Fibroblast of skin of back (primary cell): Measurements from ENCODE around the gene MYO1D.
A peak's percentile ranks its signal among the peaks of the same experiment; 100 is the strongest.

Experiments
- DNase-seq: peaks from one replicate; pipeline ENCODE4 v3.0.0-alpha.2; 2013

Gene MYO1D

DNA sequence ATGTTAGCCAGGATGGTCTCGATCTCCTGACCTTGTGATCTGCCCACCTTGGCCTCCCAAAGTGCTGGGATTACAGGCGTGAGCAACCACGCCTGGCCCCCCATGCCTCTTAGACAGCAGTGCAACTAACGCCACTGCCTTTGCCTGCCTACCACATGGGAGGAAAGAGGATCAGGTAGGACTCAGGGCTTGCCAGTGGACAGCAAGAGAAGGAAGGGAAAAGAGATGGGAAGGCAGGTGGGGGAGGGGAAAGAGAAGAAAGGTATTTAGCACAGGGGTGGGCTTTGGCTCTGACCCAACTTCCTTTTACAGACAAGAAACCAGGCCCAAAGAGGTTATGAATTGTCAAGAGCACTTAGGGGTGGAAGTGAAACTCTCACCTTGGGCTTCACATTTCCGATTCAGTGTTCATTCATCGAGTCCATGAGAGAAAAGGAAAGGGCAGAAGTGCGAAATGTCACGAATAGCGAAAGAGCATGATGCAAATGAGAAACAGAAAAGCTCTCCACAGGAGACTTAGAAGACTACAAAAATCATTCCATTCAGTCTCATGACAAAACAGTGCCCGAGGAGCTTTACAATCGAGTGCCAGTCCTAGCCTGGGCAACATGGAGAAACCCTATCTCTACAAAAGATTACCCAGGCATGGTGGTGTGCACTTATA is 353.8 kb downstream of the MYO1D start:
- no peak for DNase-seq

GRCh38 chr17:32520737-32521404 is 356.1 kb downstream of the MYO1D start:
- DNase-seq: no peak

- DNase-seq: peak; percentile 60
Observed at GRCh38 chr17:32520104-32520701, 356.7 kb downstream of the MYO1D start.

DNA sequence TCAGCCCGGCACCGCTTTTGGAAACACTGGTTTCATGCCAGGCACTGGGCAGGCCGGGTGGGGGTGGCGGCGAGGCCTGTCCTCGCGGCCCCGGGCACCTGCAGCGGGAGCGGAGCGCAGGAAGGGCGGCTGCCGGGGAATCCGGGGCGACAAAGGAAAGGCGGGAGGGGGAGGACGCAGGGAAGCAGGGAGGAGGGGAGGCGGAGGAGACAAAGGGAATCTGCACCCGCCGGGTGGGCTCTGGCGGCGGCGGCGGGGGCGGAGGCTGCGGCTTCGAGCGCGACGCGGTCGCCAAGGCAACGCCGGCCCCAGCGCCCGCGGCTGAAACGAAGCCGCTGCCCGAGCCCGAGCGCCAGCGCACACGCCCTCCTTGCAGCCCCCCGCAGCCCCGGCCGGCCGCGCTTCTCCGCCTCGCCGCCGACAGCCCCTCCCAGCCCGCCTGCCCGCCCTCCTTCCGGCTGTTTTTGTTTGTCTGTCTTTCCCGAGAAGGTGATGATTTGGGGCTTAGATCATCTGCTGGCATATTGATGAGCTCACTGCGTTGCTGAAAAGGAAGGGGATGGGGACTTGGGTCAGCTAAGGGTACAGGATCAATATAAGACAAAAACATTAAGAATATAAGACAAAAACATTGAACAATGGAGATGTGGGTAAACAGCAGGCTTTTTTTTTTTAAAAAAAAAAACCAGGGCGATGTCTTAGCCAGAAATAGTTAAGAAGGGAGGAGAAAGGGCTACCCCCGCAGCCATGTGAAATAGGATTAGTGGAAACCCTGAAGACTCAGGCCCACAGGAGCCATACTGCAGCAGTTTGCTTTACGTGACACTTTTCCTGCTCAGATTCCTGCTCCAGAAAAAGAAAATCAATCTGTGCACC is 357.5 kb downstream of the MYO1D start:
- DNase-seq: peak; percentile 55

DNA sequence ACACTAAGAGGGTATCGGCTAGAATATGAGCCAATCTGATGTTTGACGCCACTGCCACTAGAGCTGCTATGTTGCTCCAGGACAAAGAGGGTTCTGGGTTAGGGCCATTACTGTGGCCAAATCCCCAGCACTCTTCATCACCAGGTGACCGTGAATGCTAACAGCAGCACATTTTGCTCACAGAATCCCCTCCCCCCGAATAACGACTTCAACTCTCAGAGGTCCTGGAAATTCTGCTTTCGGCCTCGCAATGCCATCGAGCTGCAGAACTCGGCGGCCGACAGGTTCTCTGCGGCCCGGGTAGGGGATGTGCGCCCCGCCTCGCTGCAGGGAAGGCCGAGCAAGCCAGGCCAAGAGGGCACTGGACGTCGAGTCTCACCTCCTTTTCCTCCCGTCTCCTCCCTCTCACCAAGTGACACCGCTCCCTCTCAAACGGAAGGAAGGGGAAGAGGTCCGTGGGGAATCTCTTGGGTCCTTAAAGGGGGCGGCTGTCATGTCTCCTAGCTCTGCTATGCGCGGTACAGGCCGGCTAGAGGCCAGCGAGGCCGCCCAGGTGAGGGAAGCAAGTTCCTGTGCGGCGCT is 358.2 kb downstream of the MYO1D start:
- no peak for DNase-seq

DNA sequence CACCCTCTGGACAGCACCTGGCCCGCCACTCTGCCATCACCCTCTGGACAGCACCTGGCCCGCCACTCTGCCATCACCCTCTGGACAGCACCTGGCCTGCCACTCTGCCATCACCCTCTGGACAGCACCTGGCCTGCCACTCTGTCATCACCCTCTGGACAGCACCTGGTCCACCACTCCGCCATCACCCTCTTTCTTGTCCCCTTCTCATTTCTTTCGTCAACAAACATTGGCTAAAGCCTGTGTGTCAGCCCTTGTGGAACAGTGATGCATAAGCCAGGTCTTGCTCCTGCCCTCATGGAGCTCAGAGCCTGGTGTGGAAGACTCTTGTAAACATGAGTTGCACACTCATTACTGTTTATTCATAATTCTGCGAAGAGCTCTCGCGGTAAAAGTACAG is 358.9 kb downstream of the MYO1D start:
- no peak for DNase-seq

DNA sequence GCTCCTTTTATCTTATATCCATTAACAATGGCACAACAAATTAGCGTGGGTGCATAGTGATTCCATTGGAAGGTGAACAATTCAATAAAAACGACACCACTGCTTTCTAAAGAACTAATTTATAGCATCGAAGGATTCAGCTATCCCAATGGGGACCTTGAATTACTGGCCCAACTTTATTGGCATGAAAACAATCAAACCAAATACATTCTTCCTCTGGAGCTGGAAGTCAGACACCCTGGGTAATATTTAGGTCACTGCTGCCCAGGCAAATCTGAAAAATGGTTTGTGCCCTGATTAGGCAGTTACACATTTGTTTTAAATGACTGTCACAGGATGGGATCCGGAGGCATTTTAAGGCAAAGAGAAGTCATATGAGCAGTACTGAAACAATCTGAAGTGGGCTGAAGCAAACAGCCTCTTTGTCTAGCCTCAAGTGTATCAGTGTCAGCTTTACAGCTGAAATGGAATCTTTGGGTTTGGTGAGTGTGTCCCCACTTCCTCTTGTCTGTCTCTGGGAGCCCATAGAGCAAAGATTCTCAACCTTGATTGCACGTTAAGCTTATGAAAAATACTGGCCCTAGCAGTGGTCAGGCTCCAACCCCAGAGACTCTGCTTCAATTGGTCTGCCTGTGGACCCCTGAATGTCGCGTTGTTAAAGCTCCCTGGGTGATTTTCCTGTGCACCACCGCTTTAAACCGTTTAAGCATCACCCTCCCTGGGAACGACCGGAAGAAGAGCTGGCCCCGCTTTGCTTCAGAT is 359.8 kb downstream of the MYO1D start:
- no peak for DNase-seq

DNA sequence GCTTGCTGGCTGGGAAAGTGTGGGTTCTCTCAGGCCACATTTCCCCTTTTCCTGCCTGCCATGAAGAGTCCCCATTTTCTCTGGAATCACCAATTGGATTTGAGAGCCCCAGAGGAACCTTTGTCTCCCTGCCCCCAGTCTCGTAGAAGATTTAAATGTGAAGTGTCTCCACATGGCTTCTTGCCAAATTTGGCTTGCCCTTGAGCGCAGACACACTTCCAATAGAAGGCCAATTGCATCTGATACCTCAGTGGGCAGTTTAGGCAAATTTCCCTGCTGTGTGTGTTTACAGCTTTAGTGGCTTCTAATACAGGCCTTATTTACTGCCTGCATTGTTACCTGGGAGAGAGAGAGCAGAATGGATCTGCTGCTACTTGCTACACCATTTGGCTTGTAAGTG is 360.5 kb downstream of the MYO1D start:
- no peak for DNase-seq

DNA sequence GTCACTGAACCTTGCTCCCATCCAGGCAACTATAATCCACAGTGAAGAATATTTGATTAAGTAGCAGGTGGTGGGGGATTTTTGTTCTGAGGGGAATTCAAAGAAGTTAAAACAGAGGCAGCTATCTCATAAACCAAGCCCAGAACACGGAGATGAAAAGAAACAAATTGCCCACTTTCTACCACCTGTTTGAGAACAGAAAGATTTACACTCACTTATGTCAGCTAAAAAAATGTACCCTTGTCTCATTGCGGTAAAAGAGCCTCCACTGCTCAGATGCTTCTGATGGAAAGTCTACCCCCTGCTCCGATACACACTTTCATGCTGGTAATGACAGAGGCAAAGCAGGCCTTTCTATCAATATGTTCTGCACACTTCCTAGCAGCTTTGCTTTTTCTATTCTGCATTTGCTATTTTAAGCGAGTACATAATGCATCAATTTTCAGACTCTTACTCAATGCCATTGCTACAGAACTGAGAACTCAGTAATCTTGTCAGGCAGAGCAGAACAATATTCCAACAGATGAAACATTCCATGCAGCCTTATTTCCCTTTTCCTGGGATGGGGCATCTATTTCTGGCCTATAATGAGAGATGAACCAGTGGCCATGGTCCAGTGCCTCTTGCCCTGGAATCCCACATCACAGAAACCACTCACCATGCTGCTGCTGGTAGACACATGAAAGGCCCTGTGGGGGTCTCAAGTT is 361.1 kb downstream of the MYO1D start:
- no peak for DNase-seq

DNA sequence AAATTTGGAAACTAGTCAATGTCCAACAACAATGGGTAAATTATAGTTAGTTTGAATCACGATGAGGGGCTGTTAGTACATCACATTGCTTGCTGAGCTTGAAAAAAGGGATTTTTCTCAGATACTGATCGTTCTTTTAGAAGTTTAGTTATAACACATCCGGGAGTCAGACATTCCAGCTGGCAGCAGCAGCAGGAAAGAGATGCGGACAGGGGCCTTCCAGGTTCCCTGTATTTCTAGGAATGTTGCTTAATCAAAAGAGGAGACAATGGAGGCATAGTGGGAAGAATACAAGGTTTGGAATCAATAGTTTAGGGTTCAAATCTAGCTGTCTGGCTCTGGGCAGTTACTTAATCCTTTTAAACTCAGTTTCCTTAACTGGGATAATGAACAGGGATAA is 362.3 kb downstream of the MYO1D start:
- no peak for DNase-seq

- DNase-seq: no peak
Observed at GRCh38 chr17:32513579-32513978, 363.3 kb downstream of the MYO1D start.

DNA sequence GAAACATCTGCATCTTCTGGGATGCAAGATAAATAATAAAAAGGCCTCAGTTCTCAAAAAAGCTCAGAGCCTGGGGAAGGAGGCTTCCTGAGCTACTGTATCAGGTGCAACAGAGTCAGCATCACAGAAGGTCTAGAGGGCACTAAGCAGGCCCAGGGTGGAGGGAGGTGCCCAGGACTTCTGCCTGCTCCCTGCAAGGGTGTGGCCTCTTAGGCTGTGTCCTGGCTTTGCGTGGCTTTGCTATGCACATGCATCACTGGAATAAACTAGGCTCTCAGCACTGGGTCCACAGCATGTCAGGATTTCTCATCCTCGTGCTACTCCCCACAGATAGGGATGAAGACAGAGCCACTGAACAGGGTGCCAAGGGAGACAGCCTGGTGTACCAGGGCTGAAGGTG is 364.6 kb downstream of the MYO1D start:
- DNase-seq: no peak

DNA sequence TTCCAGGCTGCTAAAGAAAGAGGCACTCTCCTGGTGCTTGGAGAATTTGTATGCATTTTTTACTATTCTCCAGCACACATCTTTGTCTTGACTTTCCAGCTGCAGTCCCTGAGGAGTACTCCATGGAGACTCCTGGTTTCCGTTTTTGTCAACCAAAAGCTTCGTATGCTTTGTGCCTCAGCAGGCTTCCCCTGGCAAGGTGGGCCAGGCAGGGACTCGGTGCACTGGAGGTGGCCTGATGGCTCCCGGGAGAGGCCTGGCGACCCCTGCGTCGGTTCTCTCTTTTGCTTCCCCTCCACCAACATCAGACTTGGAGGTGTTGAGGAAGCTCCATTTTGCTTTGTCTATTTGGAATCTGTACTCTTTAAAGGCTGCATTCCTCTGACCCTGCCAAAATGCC is 366.5 kb downstream of the MYO1D start:
- DNase-seq: no peak

GRCh38 chr17:32508926-32509325 is 368.0 kb downstream of the MYO1D start:
- peak; percentile 51 for DNase-seq

- DNase-seq: peak; percentile 99
Observed at GRCh38 chr17:32504166-32504990, 372.5 kb downstream of the MYO1D start.

DNA sequence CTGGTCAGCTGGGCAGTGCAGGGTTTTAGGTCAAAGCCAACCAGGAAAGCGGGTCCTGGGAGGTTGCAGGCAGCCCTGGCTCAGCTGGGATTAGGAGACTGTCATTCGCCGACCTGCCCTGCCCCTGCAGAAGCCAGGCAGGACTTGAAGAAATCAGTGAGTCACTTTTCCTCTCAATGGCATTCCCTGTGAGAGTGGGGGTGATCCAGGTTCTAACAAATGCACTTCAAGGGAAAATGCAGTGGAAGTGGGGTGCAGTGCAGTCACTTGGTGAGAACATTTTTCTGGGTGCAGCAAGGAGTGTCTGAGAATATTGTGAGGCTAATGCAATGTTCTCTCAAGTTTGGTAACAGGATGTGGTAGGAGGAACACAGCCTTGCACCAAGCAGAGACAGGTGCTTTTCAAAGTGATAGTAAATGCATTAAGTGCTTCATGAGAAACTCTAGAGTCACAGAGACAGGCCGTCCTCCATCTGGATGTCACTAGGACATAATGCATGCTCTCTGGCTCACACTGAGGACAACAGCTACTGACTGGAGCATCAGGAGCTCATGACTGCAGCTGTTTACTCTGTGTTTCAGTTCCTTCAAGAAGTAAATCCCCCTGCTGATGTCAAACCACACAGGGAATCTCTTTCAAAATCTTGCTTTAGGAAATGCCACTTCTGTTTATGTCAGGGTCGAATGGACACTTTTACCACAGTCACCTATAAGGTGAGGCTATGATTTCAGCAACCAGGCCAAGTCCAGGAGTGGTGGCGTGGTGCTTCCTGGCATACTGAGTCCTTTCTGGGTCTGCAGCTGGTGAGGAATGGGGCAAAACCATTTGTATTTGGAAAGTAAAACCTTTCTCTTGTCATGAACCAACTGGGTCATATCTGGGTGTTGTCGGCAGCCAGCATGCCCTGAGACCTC is 373.4 kb downstream of the MYO1D start:
- peak; percentile 59 for DNase-seq

- DNase-seq: no peak
Observed at GRCh38 chr17:32502710-32503109, 374.2 kb downstream of the MYO1D start.

- DNase-seq: no peak
Observed at GRCh38 chr17:32502013-32502412, 374.9 kb downstream of the MYO1D start.

GRCh38 chr17:32498391-32498790 is 378.5 kb downstream of the MYO1D start:
- no peak for DNase-seq
